Measurements from ENCODE around the gene DDIT4. TPM values are rescaled to one million over a fixed set of nuclear protein-coding genes. Genes with fewer than 3 reads are reported as not detected.

The DDIT4 gene
- total and polyA plus RNA-seq, 2 donors = 137 to 277 TPM

Other genes starting within 250 kb of the DDIT4 start
- gene SPOCK2, start 185.4 kb upstream of the DDIT4 start, total RNA-seq = 3.2 TPM
- gene SPOCK2, start 185.4 kb upstream of the DDIT4 start, polyA plus RNA-seq = 10.1 TPM
- 82.4 TPM for gene ANAPC16, start 57.9 kb upstream of the DDIT4 start, total RNA-seq
- 157 TPM for gene ANAPC16, start 57.9 kb upstream of the DDIT4 start, polyA plus RNA-seq
- gene ASCC1, start 57.6 kb upstream of the DDIT4 start, total RNA-seq = 33.5 TPM
- gene ASCC1, start 57.6 kb upstream of the DDIT4 start, polyA plus RNA-seq = 29.7 TPM
- 21.9 TPM for gene DNAJB12, start 81.0 kb downstream of the DDIT4 start, total RNA-seq
- gene DNAJB12, start 81.0 kb downstream of the DDIT4 start, polyA plus RNA-seq = 26.7 TPM